Stomach (tissue), 9 donors: Measurements from ENCODE around the gene ALK. TPM values are rescaled to one million over a fixed set of nuclear protein-coding genes. Genes with fewer than 3 reads are reported as not detected.

Experiments used
- DNase-seq, 2 donors: peaks; one replicate each; pipeline versions ENCODE4 v3.0.0 to v3.0.0-alpha.2; 2013 to 2019
- H3K27ac ChIP-seq, 5 donors: fragments of 200-600 bp in 4 of 5; sonication (generic) in 4 of 5; one replicate each; pipeline ENCODE4 v1.5.1; 2013 to 2019; ENCODE audit warnings: mild to moderate bottlenecking in 1 of 5, moderate library complexity in 1 of 5
- H3K27me3 ChIP-seq, 3 donors: fragments of 200-600 bp; sonication (generic); one replicate each; pipeline ENCODE4 v1.5.1; 2017 to 2019; ENCODE audit warnings: mixed run types in 1 of 3
- H3K36me3 ChIP-seq, 4 donors: fragments of 200-600 bp; sonication (generic); 1 replicate in 3 of 4; 2 replicates in 1 of 4; pipeline ENCODE4 v1.5.1; 2016 to 2019
- H3K4me1 ChIP-seq, 4 donors: fragments of 200-600 bp; sonication (generic); one replicate each; pipeline ENCODE4 v1.5.1; 2016 to 2019
- H3K4me3 ChIP-seq, 4 donors: fragments of 200-600 bp; sonication (generic) in 3 of 4; one replicate each; pipeline ENCODE4 v1.5.1; 2016 to 2019; ENCODE audit warnings: mild to moderate bottlenecking in 1 of 4
- H3K9me3 ChIP-seq, 4 donors: fragments of 200-600 bp; sonication (generic); one replicate each; pipeline ENCODE4 v1.5.1; 2016 to 2019
- EP300 ChIP-seq: sonication (generic); formaldehyde crosslinking; IDR thresholded peaks from one replicate; pipeline ENCODE4 v1.6.1; 2017; ENCODE audit warnings: antibody characterized with exemption
- POLR2A ChIP-seq, 4 donors: fragments of 450-650 bp; IDR thresholded peaks; one replicate each; pipeline ENCODE4 v1.6.1; 2016; ENCODE audit warnings: antibody characterized with exemption in 4 of 4, control low read depth in 2 of 4, mild to moderate bottlenecking in 1 of 4, moderate library complexity in 1 of 4
- POLR2AphosphoS5 ChIP-seq, 3 donors: sonication (generic); formaldehyde crosslinking; IDR thresholded peaks; one replicate each; pipeline ENCODE4 v1.6.1; 2016; ENCODE audit warnings: antibody characterized with exemption in 3 of 3
- WGBS, 5 donors: extraction: QIAGEN DNeasy Blood & Tissue Kit in 3 of 5; methylation state at CpG; one replicate each; pipeline versions ENCODE4 v1.1.5 to v1.1.7; 2013 to 2018; 5-methylcytosine and 5-hydroxymethylcytosine counted together
- intact Hi-C: fragments of 100-400 bp; cut with DNase I; formaldehyde crosslinking; loops from one replicate; pipeline ENCODE4 v1.15.1; 2023; ENCODE audit warnings: low total_unique reads
- polyA plus RNA-seq, 3 donors: library from polyadenylated mRNA; stranded (reverse); fragments of 200-250 nt; gene quantifications; one replicate each; pipeline ENCODE4 v1.2.3, GENCODE V29; 2013
- total RNA-seq, 5 donors: library from RNA; depleted of rRNA; stranded (reverse); fragments of >200 nt; gene quantifications; one replicate each; pipeline versions ENCODE4 v1.1.0 to v1.2.3, GENCODE V29; 2014 to 2016
- TF ChIP-seq, protein P1 (sequence below), 7 experiments: fragments of 450-650 bp in 4 of 7; fragments of 200-600 bp in 3 of 7; sonication (generic) in 3 of 7; IDR thresholded peaks; one replicate each; pipeline ENCODE4 v1.5.1; 2016 to 2019; ENCODE audit warnings: antibody characterized with exemption in 7 of 7, control low read depth in 2 of 7, mild to moderate bottlenecking in 1 of 7
- donor health status: healthy with polysubstance abuse.
- donor health status: Bipolar disorder and iron deficiency.
- donor health status: healthy.

Gene ALK
- total and polyA plus RNA-seq, 8 donors: 0.13 to 0.92 TPM; not detected in 6

DNA sequence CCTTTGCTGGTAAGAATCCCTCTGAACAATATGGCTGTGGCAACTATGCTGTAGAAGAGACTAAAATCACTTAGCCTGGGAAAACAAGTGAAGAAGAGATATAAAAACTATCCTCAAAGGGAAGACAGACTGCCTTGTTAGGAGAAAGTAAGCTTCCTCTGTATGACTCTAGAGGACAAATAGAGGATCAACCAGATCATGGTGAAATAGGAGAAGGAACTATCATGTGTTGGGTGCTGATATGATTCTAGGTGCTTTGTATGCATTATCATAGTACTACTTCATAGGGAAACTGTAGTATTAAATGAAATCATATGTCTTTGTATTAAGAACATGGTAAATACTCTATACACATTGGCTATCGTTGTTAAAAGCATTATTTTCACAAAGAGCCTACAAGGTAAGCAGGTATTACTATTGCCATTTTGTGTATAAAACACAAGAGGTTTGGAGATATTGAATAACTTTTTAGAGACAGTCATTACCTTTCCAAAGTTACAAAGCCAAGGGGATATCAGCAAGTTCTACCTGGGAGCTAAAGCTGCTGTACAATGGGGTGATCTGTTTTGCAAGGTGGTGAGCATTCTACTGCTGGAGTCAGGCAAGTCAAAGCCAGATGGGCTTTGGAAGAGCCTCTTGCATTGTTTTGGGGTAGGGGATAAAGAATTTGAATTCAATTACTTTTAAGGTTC is 402.6 kb downstream of the ALK start:
- WGBS, 5 donors: 78 to 95% (median 84%) methylated on average over 1 of the region's 1 CpG
- no peak overlapping the region for H3K4me3 ChIP-seq
- no peaks in the 10 kb centered on the region for H3K27me3 ChIP-seq
- H3K27ac ChIP-seq: no peak overlapping the region
- intact Hi-C loops: no loop called here
- peaks cover 0 to 4% (median 0%) of the 10 kb centered on the region in 4 donors for H3K4me1 ChIP-seq
- H3K36me3 ChIP-seq: no peaks in the 10 kb centered on the region
- no peak for TF ChIP-seq POLR2A (IDR thresholded peaks at IDR 0.05)
- TF ChIP-seq, protein P1, sequence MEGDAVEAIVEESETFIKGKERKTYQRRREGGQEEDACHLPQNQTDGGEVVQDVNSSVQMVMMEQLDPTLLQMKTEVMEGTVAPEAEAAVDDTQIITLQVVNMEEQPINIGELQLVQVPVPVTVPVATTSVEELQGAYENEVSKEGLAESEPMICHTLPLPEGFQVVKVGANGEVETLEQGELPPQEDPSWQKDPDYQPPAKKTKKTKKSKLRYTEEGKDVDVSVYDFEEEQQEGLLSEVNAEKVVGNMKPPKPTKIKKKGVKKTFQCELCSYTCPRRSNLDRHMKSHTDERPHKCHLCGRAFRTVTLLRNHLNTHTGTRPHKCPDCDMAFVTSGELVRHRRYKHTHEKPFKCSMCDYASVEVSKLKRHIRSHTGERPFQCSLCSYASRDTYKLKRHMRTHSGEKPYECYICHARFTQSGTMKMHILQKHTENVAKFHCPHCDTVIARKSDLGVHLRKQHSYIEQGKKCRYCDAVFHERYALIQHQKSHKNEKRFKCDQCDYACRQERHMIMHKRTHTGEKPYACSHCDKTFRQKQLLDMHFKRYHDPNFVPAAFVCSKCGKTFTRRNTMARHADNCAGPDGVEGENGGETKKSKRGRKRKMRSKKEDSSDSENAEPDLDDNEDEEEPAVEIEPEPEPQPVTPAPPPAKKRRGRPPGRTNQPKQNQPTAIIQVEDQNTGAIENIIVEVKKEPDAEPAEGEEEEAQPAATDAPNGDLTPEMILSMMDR (IDR thresholded peaks at IDR 0.05): no peak
- no peak for TF ChIP-seq POLR2AphosphoS5 (IDR thresholded peaks at IDR 0.05)
- TF ChIP-seq EP300: no peak
- DNase-seq: no peak
- no peaks in the 10 kb centered on the region for H3K9me3 ChIP-seq

- Histone ChIP-seq H3K27ac (no peak overlapping the region), H3K36me3 (no peaks in the 10 kb centered on the region), H3K9me3 (no peaks in the 10 kb centered on the region), H3K4me1 (peaks cover 0 to 3% (median 0%) of the 10 kb centered on the region in 4 donors), H3K4me3 (no peak overlapping the region), H3K27me3 (no peaks in the 10 kb centered on the region)
- 78 to 90% (median 85%) methylated on average over 2 of the region's 2 CpGs for WGBS, 5 donors
- DNase-seq: peak in 1 of 2 donors; percentile 24
- TF ChIP-seq POLR2AphosphoS5 (IDR thresholded peaks at IDR 0.05) (no peak), EP300 (no peak), POLR2A (IDR thresholded peaks at IDR 0.05) (no peak)
- TF ChIP-seq, protein P1 (IDR thresholded peaks at IDR 0.05): no peak
- intact Hi-C loops: no loop called here
These were observed 403.4 kb downstream of the ALK start for GRCh38 chr2:29518010-29518409.

DNA sequence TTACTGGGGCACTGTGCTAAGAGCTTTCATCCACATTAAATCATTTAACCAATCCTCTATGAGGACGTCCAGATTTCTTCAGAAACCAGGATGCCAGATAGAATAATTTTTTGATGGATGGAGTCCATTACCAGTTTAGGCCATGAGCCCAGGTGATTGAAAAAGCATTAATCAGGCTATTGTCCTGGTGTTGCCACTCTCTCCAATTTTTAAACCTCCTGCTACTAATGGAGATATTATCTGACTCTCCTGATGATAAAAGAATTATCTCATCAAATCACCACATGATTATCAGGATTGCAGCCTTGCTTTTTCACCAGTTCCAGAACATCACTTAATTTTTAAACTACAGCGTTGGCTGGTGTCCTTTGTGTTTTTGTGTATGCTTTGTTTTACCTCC is 404.0 kb downstream of the ALK start:
- no peak overlapping the region for H3K4me3 ChIP-seq
- 76 to 87% (median 82%) methylated on average over 2 of the region's 2 CpGs for WGBS, 5 donors

GRCh38 chr2:29516767-29517166 is 404.6 kb downstream of the ALK start:
- no peaks in the 10 kb centered on the region for H3K27me3 ChIP-seq
- no peaks in the 10 kb centered on the region for H3K36me3 ChIP-seq
- no peak overlapping the region for H3K27ac ChIP-seq
- WGBS, 5 donors: 66 to 76% (median 73%) methylated on average over 2 of the region's 2 CpGs
- TF ChIP-seq POLR2AphosphoS5 (IDR thresholded peaks at IDR 0.05): no peak
- TF ChIP-seq POLR2A (IDR thresholded peaks at IDR 0.05): no peak
- TF ChIP-seq, protein P1 (IDR thresholded peaks at IDR 0.05): no peak
- TF ChIP-seq EP300: no peak
- intact Hi-C loops: no loop called here
- DNase-seq: no peak
- peaks cover 0 to under 1% (median 0%) of the 10 kb centered on the region in 4 donors for H3K9me3 ChIP-seq
- no peaks in the 10 kb centered on the region for H3K4me1 ChIP-seq
- no peak overlapping the region for H3K4me3 ChIP-seq

More for the DNA sequence above, 404.0 kb downstream of the ALK start:
- no peaks in the 10 kb centered on the region for H3K4me1 ChIP-seq
- intact Hi-C loops: no loop called here
- no peaks in the 10 kb centered on the region for H3K27me3 ChIP-seq
- no peak overlapping the region for H3K27ac ChIP-seq
- no peaks in the 10 kb centered on the region for H3K9me3 ChIP-seq
- no peaks in the 10 kb centered on the region for H3K36me3 ChIP-seq
- no peak for DNase-seq
- TF ChIP-seq EP300 (no peak), POLR2AphosphoS5 (IDR thresholded peaks at IDR 0.05) (no peak), POLR2A (IDR thresholded peaks at IDR 0.05) (no peak)
- TF ChIP-seq, protein P1 (IDR thresholded peaks at IDR 0.05): no peak
